Activated T-helper 1 cell treated with anti-CD3 and anti-CD28 coated beads, Interleukin-2, amount 50 U/mL, for 16 hours (primary cell): ENCODE data around the gene C11orf98.
"Not testable (repeated sequence)": the region's sequence is repeated elsewhere in the genome, so short reads cannot be mapped to it uniquely, and the experiment has no call there.

Experiments
- DNase-seq, 2 donors: peaks; one replicate each; pipeline ENCODE4 v3.0.0-alpha.2; 2020; ENCODE audit warnings: low read depth in 1 of 2, low spot score in 1 of 2

C11orf98 gene

DNA sequence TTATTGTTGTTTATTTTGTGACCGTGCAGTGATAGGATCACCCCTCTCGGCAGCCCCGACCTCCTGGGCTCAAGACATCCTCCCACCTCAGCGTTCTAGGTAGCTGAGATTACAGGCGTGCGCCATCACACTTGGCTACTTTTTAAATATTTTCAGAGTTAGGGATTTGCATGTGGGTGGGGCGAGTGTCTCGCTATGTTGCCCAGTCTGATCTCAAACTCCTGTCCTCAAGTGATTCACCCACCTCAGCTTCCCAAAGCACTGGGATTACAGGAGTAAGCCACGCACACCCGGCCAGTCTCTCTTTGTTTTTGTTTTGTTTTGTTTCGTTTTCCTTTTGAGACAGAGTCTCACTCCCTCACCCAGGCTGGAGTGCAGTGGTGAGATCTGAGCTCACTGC is 10.7 kb downstream of the C11orf98 start:
- DNase-seq, result no peak

DNA sequence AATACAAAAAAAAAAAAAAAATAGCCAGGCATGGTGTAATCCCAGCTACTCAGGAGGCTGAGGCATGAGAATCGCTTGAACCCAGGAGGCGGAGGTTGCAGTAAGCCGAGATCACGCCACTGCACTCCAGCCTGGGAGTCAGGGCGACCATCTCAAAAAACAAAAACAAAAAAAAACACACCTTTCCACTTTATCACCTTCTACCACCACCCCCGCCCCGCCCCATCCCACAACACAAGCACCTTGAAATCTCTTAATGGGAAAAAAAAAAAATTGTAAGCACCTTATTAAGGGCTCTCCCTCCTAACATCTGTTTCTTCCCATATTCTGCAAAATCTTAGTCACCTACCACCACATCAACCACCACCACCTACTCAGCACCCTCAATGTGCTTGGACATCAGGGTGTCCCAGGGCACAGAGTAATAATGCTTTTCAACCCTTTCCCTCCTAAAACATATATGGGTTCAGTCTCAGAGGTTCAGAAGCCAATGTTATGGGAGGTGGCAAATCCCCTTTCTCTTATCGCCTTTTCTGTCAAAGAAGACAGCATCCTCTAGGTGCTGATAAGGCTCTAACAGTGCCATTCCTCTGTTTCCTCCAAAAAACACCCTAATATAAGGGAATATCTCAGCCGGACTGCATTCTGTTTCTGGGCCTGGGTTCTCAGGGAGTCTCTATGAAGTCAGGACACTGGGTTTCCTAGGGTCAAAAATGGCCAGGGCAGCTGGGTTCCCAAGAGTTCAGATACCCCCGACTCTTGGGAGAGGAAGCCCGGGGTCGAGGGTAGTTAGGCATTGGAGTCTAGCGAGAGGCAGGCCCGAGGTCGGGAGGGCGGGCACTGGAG is 12.6 kb downstream of the C11orf98 start:
- no peak for DNase-seq

DNA sequence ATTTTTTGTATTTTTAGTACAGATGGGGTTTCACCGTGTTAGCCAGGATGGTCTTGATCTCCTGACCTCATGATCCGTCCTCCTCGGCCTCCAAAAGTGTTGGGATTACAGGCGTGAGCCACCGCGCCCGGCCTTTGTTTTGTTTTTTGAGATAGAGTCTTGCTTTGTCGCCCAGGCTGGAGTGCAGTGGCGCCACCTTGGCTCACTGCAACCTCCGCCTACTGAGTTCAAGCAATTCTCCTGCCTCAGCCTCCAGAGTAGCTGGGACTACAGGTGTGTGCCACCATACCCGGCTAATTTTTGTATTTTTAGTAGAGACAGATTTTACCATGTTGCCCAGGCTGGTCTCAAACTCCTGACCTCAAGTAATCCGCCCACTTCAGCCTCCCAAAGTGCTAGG is 14.7 kb downstream of the C11orf98 start:
- DNase-seq, result not testable (repeated sequence)

DNA sequence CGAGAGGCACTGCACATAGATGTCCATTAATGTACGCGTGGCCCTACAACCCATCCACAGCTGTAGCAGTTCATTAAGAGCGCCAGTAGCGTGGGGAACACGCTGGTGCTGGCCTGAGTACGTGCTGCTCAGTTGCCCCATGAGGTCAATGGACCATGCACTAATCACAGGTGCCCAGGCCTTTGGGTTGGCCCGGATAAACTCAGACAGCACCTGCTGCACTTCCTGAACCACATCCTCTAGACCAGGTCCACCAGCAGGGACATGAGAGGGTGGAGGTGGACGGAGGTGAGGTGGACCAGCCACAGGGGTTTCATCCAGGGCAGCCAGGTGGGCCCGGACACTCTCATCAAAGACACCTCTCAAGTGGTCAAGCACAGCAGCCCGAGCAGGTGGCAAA is 15.5 kb downstream of the C11orf98 start:
- no peak for DNase-seq

DNA sequence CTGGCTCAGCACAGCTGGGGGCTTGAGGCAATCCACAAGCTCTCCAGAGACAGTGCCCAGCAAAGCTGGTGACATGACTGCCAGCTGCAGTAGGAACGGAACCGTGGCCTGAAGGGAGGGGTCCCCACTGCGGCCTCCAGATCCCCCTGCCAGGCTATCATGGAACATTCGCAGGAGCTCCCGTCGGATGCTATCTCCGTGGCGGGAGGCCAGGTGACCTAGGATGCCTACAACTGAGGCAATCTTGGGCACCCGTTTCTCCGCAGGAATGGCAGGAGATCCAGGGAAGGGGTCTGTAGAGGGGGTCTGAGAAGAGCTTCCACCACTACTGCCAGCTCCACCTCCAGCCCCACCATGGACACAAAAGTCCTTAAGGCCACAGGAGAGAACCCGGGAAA is 16.0 kb downstream of the C11orf98 start:
- DNase-seq, result no peak

DNA sequence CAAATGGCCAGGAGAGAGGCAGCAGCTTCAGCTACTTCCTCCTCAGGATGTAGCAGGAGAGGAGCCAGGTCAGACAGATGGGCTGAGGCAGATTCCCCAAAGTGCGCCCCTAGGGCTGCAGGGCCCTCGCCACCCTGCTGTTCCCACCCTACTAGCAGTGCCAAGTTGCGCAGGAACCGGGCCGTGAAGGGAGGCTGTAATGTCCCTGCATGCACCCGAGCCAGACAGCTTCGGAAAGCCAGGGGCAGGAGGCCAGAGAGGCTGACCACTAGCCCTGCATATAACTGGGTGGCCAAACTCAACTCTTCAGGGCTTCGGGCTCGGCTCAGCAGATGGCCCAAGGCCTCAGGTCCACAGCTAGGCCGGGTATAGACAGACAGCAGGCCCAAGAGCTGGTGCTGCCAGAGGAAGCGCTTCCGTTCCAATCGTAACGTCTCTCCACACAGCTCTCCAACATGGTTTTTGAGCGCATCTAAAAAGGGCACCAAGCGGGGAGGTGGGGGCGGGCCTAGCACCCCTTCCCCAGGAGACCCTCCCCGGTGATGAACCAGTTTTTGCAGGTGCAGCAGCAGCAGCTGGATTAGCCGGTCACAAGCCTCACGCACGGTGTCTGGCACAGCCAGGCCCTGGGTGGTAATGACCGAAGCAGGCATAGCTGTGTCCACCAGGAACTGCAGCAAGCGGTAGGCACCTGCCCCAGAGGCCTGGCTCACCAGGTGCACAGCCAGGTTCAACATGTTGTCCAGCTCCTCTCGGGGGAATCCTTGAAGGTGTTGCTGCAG is 16.6 kb downstream of the C11orf98 start:
- DNase-seq, result no peak

DNA sequence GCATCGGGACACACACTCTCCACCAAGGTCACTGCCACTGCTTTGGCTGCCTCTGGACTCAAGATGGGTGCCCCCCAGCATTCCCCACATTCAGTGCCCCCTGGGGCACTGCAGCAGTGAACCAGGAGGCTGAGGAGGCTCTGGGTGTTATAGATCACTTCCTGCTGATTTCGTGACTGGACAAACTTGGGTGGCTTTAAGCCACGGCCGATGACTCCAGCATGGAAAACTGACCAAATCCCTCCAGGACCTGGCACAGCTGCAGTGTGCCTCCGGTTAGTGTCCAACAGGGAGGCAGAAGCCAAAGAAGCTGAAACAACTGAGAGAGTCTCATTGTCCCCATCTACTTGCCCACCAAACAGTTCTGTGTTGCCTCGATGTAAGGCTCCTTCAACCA is 17.4 kb downstream of the C11orf98 start:
- DNase-seq, result no peak

DNA sequence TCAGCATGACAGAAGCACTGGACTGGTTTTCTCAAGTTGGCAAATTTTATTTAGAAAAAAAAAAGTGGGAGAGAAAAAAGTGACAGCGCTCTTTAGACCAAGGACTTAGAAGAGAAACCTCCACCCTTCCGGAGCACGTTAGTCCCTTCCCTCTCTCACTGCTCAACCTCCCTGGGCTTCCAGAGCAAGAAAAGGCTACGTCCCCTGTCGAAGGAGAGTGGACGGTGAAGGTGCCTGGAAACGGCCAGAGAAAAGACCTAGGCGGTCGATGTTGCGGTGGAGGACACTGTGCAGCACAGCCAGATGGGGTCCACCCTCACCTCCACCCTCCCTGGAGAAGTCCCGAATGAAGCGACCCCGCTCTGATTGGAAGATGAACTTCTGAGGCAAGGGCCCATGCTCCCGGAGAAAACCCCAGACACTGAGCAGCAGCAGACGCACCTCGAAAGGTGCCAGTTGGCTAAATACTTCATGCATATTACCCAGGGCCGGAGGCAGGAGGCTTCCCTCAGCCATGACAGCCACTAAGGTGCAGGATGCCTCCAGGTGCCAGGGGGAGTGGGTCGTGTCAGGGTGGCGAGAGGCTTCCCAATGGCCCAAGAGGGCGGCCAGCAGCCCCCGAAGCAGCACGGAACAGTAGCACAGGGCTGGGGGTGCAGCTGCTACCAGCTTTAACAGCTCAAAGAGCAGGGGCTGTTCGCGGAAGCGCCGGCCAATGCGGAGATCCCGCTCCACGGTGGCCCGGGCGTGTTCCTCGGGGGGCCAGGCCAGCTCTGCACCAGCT is 18.0 kb downstream of the C11orf98 start:
- no peak for DNase-seq

DNA sequence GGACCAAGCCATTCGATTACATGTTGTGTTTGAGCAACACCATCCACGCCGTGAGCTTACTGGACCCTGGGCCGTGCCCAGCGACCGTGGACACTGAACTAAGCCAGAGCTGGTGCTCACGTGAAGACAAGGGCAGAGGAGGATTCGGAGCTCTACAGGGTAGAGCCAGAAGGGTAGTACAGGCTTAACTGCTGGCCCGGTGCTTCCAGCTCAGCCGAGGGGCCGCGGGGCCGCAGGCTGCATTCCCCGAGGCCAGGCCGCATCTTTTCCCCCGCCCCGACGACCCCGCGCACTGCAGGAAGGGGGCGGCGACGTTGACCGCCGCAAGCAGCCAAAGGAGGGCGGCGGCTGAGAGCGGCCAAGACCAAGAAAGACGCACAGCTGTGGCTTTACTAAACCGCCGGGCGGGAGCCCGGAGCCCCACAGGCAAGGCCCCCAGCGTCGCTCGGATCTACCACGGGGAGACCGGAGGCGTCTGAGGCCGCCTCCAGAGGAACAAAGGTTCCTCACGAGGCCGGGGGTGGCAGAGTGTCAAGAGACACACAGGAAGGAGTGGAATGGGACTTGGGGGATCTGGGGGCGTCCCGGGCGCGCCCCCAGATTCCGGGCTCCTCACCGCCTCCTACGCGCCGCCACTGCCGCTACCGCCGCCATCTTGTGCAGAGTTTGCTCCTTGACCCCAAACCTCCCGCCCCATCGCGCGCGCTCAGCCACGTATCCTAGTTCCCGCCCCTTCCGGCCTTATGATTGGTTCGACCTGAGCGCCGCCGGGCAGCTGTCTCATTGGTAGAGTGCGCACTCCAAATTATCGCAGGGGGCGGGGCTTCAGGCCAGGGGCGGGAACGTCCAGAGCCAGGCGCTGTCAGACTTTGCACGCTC is 18.8 kb downstream of the C11orf98 start, which contains the start of gene GANAB:
TSS of gene GANAB (minus strand) at position 668 of the 879 bp plus-strand sequence. CDS start at position 654, 14 bp downstream.
- peak; percentile 98 to 99 for DNase-seq

DNA sequence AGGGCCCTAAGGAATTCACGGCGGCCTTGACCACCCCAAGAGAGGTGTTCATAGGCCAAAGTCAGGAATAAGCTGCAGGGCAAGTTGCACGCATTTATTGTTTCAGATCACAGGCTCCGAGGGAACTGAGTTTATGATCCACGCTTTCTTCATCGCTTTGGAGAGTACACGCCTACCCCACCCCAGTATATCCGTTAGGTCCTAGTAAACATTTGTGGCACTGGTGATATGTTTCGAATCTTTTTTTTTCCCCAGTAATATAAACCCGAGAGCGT is 19.4 kb downstream of the C11orf98 start:
- no peak for DNase-seq

DNA sequence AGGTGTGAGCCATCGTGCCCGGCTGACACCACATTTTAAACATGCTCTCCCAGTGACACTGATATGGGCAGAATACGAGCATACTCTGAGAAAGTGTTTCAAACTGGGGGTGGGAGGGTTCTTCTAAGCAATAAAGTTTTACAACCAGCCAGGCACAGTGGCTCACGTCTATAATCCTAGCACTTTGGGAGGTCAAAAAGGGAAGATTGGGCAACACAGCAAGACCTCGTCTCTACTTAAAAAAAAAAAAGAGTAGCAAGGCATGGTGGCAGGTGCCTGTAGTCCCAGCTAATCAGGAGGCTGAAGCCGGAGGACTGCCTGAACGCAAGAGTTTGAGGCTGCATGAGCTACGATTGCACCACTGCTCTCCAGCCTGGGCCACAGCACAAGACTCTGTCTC is 20.8 kb downstream of the C11orf98 start:
- no peak for DNase-seq

DNA sequence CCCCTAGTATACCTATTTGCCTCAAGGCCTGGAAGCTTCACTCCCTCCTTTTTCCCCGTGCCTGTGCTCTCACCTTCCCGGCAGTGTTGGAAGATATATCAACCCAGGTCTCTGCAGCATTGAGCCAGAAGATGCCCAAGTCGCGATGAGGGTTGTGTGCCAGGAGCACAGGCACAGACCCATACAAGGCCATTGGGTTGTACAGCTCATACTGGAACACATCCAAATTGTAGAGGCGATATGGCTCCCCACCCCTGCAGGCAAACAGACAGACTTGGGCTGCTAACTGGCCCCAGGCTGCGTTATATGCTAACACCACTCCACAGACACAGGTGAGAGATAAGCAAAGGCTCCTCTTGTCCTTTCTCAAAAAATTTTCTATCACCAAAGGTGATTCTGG is 32.5 kb downstream of the C11orf98 start:
- DNase-seq, result no peak

DNA sequence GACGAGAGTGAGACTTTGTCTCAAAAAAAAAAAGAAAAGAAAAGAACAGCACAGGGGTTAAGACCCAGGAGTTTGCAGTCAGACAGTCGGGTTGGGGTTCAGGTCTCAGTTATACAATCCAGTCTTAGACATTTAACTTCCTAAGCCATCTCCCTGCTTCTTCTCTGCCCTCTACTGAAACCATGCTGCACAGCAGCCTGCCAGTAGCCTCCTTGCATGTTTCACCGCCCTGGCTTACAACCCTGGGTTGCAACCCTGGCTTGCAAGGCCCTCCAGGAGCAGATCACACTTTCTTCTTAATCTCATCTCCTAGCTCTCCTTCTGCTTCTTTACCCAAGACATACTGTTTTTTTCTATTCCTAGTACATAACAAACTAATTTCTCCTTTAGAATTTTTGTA is 37.3 kb downstream of the C11orf98 start:
- no peak for DNase-seq

DNA sequence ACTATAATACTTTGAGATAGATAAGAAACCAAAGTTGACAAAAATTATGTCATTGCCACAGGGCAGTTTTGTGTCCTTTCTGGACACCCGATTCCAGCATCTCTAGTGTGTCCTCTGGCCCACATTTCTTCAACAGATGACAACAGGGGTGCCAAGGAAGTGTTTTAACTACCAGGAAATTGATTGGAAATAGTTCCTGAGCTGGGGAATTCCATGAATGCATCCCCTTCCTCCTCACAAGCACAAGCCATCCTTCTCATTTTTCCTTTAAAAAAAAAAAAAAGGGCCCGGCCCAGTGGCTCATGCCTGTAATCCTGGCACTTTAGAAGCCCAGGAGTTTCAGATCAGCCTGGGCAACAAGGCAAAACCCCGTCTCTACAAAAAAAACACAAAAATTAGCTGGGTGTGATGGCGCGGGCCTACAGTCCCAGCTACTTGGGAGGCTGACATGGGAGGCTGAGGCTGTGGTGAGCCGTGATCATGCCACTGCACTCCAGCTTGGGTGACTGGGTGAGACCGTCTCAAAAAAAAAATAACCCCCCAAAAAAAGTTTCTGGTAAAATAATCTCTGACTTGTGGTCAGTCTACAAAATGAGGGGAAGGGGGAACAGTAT is 42.4 kb downstream of the C11orf98 start:
- no peak for DNase-seq

DNA sequence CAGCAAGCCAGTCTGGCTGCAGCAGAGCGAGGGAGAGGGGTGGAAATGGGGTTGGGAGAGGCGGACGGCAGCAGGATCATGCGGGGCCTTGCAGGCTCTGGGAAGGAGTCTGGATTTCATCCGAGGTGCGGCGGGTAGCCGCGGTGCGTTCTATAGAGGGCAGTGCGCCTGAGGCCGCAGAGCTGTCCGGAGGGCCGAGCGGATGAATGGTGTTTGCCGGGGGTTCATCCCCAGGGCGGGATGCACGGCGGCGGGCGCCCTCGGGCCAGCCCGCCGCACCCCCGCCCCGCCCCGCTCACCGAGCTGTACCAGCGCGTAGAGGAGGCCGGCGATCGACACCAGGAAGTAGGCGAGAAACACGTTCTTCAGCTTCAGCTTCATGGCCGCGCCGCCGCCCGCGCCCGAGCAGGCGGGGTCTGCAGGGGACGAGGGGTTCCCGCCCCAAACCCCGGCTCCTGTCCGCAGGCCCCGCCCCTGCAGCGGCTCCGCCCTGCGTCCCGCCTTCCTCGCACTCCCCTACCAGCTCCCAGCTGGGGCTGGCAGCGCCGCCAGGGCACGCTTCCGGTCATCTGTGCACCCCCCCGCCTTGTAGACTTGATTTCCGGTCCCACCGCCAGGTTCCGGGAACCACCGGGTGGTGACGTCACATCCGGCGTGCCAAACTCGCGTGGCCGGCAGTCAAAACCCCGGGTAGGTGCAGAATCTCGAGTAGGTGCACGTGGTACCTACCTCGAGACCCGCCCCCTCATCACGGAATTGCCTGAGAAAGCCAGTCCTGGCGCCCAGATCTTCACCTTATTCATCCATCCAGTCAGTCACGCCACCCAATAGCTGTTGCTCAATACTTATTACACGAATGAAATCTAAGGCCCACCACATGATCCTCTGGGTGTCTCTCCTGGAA is 43.2 kb downstream of the C11orf98 start, which contains the start of gene B3GAT3:
TSS of gene B3GAT3 (minus strand) at position 420 of the 904 bp plus-strand sequence. CDS start at position 381, 39 bp downstream.
- DNase-seq, result peak; percentile 92 to 94

DNA sequence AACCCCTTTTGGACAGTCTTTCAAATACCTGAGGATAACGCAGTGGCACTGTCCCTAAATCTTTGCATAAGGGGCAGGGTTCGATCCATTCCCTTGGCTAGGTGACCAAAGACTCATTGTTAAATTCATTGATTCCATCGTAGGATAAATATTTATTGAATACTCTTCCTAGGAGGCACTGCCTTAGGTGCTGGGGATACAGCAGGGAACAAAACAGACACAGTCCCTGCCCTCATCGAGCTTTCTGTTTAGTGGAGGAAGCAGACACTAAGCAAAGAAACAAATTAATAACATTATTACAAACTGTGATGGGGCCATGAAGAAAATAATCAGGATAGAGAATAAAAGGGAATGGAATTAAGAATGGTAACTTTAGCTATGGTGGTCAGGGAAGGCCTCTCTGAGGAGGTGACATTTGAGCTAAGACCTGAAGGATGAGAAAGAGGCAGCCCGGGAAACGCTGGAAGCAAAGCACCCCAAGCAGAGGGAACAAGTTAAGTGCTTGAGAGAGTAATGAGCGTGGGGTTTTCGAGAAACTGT is 43.9 kb downstream of the C11orf98 start:
- DNase-seq, result no peak

DNA sequence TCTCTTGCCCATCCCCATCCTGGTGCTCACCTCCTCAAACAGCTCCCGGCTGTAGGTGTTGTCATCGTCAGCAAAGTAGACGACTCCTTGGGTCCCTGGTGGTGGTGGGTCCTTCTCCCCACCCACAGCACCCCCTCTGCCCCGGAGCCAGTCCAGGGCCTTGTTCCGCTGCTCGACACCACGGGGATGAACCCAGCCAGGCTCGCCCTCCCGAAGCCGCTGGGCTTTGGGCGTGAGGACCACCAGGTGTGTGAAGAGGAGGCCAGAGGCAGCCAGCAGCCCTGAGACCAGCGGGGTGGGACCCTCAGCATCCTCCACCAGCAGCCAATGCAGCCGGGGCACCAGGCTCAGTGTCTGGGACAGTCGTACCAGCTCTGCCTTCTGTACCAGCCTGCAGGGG is 48.1 kb downstream of the C11orf98 start:
- DNase-seq, result not testable (repeated sequence)

DNA sequence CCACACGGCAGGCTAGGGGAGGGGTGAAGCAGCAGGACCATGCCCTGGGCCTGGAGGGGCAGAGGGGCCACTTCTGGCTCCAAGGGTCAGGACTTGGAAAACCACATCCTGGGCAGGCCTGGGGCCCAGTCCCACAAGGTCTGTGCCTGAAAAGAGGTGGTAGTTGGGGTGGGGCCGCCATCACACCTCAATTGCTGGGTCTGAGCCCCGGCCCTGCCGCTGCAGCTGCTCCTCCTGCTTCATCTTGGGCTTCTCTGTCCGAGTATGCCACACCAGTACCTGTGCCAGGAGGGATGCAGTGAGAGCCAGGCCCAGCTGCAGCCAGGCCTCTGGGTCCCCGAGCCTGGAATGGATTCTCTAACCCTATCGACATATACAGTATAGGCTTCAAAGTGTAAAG is 49.5 kb downstream of the C11orf98 start:
- no peak for DNase-seq

DNA sequence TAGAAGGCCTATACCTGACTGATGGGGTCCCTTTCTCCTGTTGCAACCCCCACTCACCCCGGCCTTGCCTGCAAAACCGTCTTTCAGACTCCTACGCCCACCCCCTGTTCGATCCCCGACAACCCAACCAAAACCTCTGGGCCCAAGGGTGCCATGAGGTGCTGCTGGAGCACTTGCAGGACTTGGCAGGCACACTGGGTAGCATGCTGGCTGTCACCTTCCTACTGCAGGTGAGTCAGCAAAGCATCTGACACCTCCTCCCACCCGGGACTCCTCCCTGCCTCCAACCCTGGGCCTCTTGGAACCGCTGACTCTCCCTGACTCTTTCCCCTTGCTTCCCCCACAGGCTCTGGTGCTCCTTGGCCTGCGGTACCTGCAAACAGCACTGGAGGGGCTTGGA is 50.7 kb downstream of the C11orf98 start:
- no peak for DNase-seq
